Right ventricle myocardium inferior (tissue), 1 donor: ENCODE results near the gene CUTC. TPM values are rescaled to one million over a fixed set of nuclear protein-coding genes. Genes with fewer than 3 reads are reported as not detected.

Experiments used
- ATAC-seq: fragments of 200-7000 bp; cut with Tn5 transposase; one replicate; pipeline ENCODE4 v1.9.1; 2020; ENCODE audit warnings: mild to moderate bottlenecking, moderate library complexity
- DNase-seq: peaks from one replicate; pipeline ENCODE4 v3.0.0; 2021; ENCODE audit errors: missing footprints
- intact Hi-C: fragments of 100-400 bp; cut with DNase I; formaldehyde crosslinking; loops from one replicate; pipeline ENCODE4 v1.11.0; 2022
- total RNA-seq: library from RNA; stranded (reverse); fragmentation: NEBNext Ultra II Directional; extraction: Animal tissue kit (Norgen Biotek cat#: 25700); gene quantifications from one replicate; pipeline ENCODE4 v1.2.1, GENCODE V29; 2021
- donor health status: DM: no; HTN: yes; CAD: no; lungs with severe emphysema.

CUTC gene
- total RNA-seq, 1 donor from 2014 or later: 37.2 TPM

DNA sequence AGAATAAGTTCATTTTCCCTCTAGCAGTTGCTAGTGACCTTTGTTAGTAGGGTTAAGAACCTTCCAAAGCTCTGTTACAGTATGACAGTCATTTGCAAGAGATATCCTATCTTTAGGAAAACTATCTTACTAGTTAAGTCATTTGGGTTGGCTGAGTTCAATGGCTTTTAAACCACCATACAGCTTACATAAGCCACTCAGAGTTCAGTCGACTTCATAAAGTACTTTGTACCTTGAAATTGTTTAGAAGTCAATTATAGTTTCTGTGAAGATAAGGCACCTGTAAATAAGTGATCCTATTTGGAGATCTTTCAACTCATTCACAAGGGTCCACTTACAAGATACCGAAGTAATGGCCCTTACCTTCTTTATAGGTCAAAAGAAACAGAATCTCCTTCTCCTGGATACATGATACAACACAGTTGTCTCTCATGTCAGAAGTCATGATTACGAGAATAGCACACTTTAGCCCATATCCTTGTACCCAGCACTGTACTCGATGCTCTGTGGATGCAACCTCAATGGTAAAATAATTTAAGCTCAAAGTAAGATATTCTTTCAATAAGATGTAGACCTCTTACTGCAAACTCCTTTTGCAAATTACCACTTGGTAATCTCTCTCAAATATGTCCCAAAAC is 38.5 kb downstream of the CUTC start:
- DNase-seq (no peak), ATAC-seq (no peak)
- intact Hi-C loops: no loop called here

- intact Hi-C loops: no loop called here
- ATAC-seq (no peak), DNase-seq (no peak)
These were observed 43.8 kb downstream of the CUTC start for GRCh38 chr10:99775850-99776249.

DNA sequence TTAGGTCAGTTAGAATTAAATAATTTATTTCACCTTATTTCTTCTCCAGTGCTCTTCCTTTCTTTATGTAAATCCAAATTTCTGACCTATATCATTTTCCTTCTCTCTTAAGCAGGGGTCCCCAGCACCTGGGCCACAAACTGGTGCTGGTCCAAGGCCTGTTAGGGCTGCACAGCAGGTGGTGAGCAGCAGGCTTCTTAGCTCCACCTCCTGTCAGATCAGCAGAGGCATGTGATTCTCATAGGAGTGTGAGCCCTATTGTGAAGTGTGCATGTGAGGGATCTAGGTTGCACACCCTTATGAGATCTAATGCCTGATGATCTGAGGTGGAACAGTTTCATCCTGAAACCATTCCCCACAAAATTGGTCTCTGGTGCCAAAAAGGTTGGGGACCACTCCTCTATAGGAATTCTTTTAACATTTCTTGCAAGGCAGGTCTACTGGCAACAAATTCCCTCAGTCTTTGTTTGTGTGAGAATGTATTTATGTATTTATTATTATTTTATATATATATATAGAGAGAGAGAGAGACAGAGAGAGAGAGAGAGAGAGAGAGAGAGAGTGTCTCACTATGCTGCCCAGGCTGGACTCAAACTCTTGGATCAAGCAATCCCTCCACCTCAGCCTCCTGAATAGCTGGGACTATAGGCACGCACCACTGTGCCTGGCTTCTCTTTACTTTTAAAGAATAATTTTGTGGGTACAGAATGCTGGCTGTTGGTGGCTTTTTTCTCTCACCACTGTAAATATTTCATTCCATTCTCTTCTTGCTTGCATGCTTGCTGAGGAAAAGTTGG is 46.1 kb downstream of the CUTC start:
- ATAC-seq (no peak), DNase-seq (no peak)
- intact Hi-C loops: no loop called here

GRCh38 chr10:99779335-99779734 is 47.3 kb downstream of the CUTC start:
- no peak for ATAC-seq
- DNase-seq: no peak
- intact Hi-C loops: no loop called here

DNA sequence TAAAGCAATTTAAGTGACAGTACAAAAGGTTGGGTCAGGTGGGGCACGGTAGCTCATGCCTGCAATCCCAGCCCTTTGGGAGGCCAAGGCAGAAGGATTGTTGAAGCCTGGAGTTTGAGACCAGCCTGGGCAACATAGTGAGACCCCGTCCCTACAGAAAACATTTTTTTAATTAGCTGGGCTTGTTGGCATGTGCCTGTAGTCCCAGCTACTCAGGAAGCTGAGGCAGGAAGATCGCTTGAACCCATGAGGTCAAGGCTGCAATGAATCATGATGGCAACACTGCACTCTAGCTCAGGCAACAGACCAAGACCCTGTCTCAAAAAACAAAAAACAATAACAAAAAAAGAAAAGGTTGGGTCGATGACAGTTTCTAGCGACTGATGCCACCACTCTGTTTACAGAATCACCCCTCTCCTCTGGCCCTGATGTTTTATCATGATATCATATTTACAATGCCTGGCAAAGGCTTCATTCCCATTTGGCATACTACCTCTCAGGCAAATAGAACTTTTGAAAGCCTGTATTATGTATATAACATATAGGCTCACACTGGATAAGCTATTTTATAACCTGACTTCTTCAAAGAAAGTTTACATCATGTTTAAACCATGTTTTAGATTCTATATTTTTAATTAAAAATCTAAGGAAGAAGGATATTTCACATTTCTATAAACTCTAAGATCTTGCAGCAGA is 49.8 kb downstream of the CUTC start:
- DNase-seq (no peak), ATAC-seq (no peak)
- intact Hi-C loops: no loop called here

DNA sequence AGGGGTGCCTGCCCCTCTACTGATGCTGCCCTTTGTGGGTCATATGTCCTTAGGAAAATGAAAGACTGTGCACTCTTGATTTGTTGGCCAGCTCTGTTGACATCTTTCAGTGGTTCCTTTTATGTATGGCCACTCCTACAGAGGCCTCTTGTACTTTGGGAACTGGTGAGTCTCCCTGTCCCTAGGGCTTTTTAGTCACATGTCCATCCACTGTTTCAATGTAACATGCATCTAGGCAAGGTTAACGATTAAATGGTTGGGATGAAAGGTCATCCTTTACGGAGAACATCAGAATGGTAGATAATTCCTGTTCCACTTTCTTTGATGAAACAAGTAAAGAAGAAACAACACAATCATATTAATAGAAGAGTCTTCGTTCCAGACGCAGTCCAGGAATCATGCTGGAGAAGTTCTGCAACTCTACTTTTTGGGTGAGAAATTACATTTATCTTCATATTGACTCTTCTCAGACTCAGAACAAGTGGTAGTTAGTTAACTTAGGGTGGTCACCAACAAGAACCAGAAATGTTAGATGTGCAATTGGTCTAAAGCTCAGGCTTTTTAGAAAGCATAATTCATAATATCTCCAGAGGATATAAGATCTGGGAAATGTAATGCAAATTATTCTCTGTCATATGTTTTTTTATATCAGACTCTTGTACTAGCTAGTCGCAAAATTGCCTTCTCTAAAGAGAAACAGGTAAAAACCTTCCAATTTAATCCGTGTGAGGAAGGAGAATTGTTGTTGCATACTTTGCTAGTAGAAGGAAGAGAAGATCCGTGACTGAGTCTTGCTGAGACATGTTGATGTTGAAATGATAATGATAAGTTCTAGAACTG is 50.6 kb downstream of the CUTC start, which contains the start of gene ABCC2:
Gene ABCC2, plus strand, starts transcription at position 194 of the 840 bp plus-strand sequence. Its CDS starts 205 bp downstream, at position 399.
- ATAC-seq (no peak), DNase-seq (no peak)
- intact Hi-C loops: no loop called here

DNA sequence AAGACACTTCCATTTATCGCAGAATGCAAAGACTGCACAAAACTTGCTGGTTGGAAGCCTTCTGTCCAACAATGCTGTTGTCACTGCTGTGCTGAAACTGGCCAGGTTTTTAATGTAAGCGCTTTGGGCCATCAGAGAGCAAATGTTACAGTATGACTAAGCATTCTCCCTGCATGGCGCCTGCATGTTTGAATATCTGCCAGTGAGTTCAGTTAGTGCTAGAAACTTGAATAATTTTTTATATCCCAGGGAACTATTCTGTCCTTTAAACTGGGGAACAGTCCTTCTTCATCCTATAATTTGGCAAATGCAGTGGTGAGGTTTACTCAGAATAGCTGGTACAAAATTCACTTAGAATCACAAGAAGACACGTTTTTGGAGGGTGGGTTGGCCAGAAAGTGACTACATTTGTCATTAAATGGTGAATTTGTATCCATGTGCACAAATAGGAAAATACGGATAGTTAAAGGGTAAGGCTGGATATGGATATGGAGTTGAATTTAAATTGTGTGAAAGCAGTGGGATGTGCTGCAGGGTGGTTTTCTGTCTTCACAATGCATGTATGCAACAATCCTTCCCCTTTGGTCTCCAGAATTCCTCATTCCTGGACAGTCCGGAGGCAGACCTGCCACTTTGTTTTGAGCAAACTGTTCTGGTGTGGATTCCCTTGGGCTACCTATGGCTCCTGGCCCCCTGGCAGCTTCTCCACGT is 52.1 kb downstream of the CUTC start:
- intact Hi-C loops: no loop called here

DNA sequence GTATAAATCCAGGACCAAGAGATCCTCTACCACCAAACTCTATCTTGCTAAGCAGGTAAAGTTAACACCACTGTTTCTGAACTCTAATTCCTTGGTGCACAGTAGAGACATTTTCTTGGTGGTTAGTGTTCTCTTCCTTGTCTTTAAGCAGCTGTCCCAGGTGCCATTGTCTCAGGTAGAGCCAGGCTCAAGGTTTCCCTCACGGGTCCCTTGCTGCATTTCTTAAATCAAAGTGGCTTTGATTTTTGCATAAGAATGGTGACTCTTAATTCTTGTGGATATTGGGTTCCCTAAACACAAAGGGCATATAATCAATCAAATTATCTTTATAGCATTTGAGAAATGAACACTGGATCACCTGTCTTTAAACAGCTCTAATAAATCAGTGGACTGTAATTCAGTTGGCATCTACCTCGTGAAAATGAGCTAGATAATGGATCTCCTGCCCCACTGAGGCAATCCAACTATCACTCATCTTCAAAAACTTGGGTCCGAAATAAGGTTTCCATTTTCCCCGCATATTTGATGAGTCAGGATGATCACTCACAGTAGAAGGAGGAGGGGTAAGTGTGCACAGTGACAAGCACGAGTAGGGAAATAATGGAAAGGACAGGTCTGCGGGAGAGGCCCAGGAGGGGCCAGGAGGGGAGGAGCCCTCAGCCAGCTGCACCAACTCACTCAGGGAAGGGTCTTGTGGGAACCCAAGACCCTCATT is 52.9 kb downstream of the CUTC start:
- intact Hi-C loops: no loop called here
- ATAC-seq (no peak), DNase-seq (no peak)

More for the DNA sequence above, 52.1 kb downstream of the CUTC start:
- ATAC-seq: no peak
- no peak for DNase-seq

DNA sequence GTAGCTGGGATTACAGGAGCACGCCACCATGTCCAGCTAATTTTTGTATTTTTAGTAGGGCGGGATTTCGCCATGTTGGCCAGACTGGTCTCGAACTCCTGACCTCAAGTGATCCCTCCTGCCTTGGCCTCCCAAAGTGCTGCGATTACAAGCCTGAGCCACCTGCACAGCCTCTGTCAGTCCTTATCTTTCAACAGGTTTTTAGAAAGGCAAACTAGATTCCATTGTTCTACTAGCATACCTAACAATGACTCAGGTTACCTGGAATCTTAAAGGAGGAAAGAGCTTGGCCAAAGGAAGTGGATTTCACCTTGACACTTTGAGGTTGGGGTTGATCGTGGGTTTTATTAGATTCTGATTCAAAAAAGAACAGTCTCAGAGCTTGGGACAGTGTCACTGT is 53.6 kb downstream of the CUTC start:
- DNase-seq (no peak), ATAC-seq (no peak)
- intact Hi-C loops: no loop called here

- intact Hi-C loops: no loop called here
- no peak for ATAC-seq
- DNase-seq: no peak
These were observed 55.3 kb downstream of the CUTC start for GRCh38 chr10:99787311-99787710.

DNA sequence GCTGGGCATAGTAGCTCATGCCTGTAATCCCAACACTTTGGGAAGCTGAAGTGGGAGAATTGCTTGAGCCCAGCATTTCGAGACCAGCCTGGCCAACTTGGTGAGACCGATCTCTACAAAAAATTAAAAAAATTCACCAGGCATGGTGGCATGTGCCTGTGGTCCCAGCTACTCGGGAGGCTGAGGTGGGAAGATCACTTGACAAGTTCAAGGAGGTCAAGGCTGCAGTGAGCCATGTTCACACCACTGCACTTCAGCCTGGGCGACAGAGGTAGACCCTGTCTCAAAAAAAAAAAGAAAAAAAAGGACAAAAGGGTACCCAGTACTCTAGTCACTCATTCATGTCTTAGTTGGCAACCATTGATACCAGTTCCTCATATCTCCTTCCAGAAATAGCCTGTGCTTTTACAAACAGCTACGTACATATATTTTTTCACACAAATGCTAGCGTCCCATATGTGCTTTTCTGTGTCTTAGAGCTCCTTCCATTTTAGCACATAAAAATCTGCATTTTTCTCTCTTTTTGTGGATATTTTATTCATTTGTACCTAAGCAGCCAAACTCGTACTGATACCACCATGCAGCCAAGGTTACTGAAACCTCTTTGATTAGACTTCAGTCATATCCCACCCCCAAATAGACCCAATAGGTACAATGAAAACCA is 55.9 kb downstream of the CUTC start:
- no peak for DNase-seq
- no peak for ATAC-seq
- intact Hi-C loops: no loop called here

- intact Hi-C loops: no loop called here
- DNase-seq (no peak), ATAC-seq (peak; percentile 94)
These were observed 56.7 kb downstream of the CUTC start for GRCh38 chr10:99788598-99789256.

GRCh38 chr10:99791831-99792230 is 59.8 kb downstream of the CUTC start:
- DNase-seq (no peak), ATAC-seq (no peak)
- intact Hi-C loops: no loop called here

DNA sequence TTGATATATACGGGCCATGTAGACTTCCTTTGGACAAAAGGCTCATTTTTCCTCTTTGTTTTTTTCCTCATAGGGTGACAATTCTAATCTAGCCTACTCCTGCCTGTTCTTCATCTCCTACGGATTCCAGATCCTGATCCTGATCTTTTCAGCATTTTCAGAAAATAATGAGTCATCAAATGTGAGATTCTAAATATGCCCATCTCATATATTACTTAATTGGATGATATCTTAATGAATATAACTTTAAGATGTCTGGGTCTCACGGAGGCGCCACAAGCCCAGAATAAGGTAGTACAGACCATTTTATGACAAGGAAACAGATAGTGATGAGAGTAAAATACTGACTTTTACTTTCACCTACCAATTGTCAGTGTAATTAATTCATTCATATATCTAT is 61.8 kb downstream of the CUTC start:
- DNase-seq: no peak
- intact Hi-C loops: no loop called here
- ATAC-seq: no peak

GRCh38 chr10:99796928-99797327 is 64.9 kb downstream of the CUTC start:
- DNase-seq: no peak
- ATAC-seq: no peak
- intact Hi-C loops: no loop called here

GRCh38 chr10:99798031-99798430 is 66.0 kb downstream of the CUTC start:
- DNase-seq (no peak), ATAC-seq (no peak)
- intact Hi-C loops: no loop called here

DNA sequence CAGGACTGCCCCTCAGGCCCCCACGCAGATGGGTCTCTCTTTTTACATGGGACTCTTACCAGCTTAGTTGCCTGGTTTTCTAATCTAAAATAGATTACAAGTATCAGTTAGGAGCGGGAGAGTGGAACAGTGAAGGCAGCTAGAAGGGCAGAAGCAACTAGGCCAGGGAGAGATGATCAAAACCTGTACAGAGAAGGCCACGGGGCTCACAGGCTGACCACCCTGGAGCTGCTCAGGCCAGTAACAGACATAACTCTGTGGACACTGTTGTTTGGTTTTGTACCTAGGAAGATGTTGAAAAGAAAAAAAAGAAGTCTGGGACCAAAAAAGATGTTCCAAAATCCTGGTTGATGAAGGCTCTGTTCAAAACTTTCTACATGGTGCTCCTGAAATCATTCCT is 66.9 kb downstream of the CUTC start:
- ATAC-seq (no peak), DNase-seq (no peak)
- intact Hi-C loops: no loop called here
